Astrocyte (in vitro differentiated cells and primary cell): ENCODE data around the gene CIAPIN1.
"Not testable (repeated sequence)": the region's sequence is repeated elsewhere in the genome, so short reads cannot be mapped to it uniquely, and the experiment has no call there.

ENCODE experiments used
- EZH2 ChIP-seq: IDR thresholded peaks from 2 replicates; pipeline ENCODE4 v1.6.1; 2012; ENCODE audit warnings: mild to moderate bottlenecking, low read length, inconsistent platforms; ENCODE audit not compliant: insufficient read depth
- TF ChIP-seq, protein P1 (sequence below): IDR thresholded peaks from 2 replicates; pipeline ENCODE4 v1.5.1; 2011; ENCODE audit warnings: low read depth, mild to moderate bottlenecking, inconsistent platforms, low read length, moderate library complexity; ENCODE audit not compliant: insufficient read depth

DNA sequence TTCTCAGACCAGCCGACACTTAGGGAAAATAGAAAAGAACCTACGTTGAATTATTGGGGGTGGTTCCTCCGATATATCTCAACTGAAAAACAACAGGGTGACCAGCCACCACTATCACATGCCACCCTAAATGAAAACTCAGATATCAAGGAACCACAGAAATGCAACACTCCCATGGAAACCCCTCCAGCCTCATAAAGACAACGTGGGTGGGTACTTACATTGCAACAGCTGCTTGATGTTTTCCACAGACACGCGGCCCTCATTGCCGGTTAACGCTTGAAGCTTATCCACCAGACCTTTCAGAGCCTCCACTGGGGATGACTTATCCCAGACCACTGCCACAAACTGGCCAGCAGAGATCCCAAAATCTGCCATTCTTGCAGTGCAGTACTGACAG lies 6.6 kb downstream of the CIAPIN1 start:
- TF ChIP-seq, protein P1, sequence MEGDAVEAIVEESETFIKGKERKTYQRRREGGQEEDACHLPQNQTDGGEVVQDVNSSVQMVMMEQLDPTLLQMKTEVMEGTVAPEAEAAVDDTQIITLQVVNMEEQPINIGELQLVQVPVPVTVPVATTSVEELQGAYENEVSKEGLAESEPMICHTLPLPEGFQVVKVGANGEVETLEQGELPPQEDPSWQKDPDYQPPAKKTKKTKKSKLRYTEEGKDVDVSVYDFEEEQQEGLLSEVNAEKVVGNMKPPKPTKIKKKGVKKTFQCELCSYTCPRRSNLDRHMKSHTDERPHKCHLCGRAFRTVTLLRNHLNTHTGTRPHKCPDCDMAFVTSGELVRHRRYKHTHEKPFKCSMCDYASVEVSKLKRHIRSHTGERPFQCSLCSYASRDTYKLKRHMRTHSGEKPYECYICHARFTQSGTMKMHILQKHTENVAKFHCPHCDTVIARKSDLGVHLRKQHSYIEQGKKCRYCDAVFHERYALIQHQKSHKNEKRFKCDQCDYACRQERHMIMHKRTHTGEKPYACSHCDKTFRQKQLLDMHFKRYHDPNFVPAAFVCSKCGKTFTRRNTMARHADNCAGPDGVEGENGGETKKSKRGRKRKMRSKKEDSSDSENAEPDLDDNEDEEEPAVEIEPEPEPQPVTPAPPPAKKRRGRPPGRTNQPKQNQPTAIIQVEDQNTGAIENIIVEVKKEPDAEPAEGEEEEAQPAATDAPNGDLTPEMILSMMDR: not testable (repeated sequence)
- TF ChIP-seq EZH2: not testable (repeated sequence)
